ENCODE measurements around the gene ISG15.

DNA sequence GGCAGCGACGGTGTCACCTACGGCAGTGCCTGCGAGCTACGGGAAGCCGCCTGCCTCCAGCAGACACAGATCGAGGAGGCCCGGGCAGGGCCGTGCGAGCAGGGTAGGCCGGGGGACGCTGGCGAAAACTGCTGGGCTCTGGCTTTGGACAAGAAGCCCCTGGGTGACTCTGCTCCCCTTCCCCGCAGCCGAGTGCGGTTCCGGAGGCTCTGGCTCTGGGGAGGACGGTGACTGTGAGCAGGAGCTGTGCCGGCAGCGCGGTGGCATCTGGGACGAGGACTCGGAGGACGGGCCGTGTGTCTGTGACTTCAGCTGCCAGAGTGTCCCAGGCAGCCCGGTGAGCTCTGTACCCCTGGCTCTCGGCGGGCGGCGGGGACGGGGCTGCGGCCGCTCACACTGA is 30.6 kb downstream of the ISG15 start:
- TF ChIP-seq, protein P1, sequence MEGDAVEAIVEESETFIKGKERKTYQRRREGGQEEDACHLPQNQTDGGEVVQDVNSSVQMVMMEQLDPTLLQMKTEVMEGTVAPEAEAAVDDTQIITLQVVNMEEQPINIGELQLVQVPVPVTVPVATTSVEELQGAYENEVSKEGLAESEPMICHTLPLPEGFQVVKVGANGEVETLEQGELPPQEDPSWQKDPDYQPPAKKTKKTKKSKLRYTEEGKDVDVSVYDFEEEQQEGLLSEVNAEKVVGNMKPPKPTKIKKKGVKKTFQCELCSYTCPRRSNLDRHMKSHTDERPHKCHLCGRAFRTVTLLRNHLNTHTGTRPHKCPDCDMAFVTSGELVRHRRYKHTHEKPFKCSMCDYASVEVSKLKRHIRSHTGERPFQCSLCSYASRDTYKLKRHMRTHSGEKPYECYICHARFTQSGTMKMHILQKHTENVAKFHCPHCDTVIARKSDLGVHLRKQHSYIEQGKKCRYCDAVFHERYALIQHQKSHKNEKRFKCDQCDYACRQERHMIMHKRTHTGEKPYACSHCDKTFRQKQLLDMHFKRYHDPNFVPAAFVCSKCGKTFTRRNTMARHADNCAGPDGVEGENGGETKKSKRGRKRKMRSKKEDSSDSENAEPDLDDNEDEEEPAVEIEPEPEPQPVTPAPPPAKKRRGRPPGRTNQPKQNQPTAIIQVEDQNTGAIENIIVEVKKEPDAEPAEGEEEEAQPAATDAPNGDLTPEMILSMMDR (IDR thresholded peaks at IDR 0.05 in 8 of 11, conservative IDR thresholded peaks at IDR 0.05 in 3 of 11): no peak
- no peak for TF ChIP-seq POLR2AphosphoS5 (IDR thresholded peaks at IDR 0.05)
- no peak for TF ChIP-seq POLR2A (IDR thresholded peaks at IDR 0.05)
